Sciatic nerve (tissue), 2 donors: ENCODE measurements around the gene FBXO44. TPM values are rescaled to one million over a fixed set of nuclear protein-coding genes. Genes with fewer than 3 reads are reported as not detected.
"Not testable (repeated sequence)": the region's sequence is repeated elsewhere in the genome, so short reads cannot be mapped to it uniquely, and the experiment has no call there.

ENCODE experiments used
- ATAC-seq: fragments of 200-7000 bp; cut with Tn5 transposase; one replicate; pipeline ENCODE4 v1.9.1; 2020; ENCODE audit warnings: mild to moderate bottlenecking, moderate library complexity
- DNase-seq: peaks from one replicate; pipeline ENCODE4 v3.0.0-alpha.2; 2020; ENCODE audit warnings: low spot score
- intact Hi-C: fragments of 100-400 bp; cut with DNase I; formaldehyde crosslinking; loops from one replicate; pipeline ENCODE4 v1.14.2; 2022
- total RNA-seq: library from RNA; stranded (reverse); fragmentation: NEBNext Ultra II Directional; extraction: Animal tissue kit (Norgen Biotek cat#: 25700); gene quantifications from one replicate; pipeline ENCODE4 v1.2.1, GENCODE V29; 2021
- donor health status: DM: no; HTN: no; CAD: no.
- donor health status: DM: no; HTN: no; CAD: no.

Gene FBXO44, protein sequence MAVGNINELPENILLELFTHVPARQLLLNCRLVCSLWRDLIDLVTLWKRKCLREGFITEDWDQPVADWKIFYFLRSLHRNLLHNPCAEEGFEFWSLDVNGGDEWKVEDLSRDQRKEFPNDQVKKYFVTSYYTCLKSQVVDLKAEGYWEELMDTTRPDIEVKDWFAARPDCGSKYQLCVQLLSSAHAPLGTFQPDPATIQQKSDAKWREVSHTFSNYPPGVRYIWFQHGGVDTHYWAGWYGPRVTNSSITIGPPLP
- total RNA-seq, result 37.1 TPM

DNA sequence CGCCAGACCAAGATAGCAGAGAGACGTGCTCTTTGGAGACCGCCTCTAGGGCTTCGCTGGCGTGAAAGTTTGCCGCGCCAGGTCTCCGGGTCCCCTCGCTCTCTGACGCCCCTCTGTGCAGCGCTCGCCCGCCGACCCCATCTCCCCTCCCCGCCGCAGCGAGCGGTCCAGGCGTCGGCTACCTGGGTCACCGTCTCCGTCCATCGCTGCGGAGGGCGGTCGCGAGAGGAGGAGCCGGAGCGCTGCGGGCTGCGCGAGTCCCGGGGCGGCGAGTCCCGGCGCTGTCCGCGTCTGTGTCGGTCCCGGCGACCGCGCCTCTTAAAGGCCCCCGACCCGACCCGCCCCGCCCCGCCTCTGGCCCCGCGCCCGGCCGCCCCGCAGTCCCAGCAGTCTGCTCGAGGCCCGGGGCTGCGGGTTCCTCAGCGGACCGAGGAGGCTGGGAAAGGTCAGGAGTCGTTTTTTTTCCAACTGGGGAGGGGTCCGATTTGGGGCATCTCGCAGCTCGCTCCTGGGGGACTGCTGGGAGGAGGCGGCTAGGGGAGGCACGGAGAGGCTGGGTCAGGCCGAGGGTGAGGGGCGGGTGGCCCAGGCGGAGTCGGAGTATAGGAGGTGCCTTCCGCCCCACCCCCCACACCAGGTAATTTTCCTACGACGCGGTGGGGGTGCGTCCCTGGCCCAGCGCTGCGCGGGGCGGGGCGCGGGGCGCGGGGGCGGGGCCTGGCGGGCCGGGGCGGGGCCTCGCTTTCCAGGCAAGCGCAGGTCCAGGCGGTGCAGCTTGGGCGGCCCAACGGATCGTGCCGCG is at the start of gene FBXO44, which contains the start of gene FBXO2:
Gene FBXO44, plus strand, starts transcription at position 741 of the 802 bp plus-strand sequence. CDS start 959 bp downstream, outside the sequence.
Gene FBXO2, minus strand, starts transcription at position 293 of the 802 bp plus-strand sequence. Its CDS starts 89 bp downstream, at position 204.
- ATAC-seq, result peak; percentile 53
- intact Hi-C loops, result loop anchor here (5.0 kb wide), 1 partner anchor 68 kb away; no protein-coding TSS in a partner anchor
- peak; percentile 80 for DNase-seq

DNA sequence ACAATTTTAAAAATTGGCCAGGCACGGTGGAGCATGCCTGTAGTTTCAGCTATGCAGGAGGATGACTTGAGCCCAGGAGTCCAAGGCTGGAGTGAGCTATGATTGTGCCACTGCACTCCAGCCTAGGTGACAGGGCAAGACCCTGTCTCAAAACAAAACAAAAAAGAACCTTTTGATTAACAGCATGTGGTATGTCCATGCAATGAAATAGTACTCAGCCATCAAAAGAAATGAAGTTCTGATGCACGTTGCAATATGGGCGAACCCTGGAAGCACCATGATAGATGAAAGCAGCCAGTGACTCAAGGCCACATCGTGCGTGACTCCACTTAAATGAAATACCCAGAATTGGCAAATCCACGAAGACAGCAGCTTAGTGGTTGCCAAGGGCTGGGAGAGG is 47.9 kb upstream of the FBXO44 start:
- DNase-seq (no peak), ATAC-seq (no peak)
- intact Hi-C loops, result no loop called here

DNA sequence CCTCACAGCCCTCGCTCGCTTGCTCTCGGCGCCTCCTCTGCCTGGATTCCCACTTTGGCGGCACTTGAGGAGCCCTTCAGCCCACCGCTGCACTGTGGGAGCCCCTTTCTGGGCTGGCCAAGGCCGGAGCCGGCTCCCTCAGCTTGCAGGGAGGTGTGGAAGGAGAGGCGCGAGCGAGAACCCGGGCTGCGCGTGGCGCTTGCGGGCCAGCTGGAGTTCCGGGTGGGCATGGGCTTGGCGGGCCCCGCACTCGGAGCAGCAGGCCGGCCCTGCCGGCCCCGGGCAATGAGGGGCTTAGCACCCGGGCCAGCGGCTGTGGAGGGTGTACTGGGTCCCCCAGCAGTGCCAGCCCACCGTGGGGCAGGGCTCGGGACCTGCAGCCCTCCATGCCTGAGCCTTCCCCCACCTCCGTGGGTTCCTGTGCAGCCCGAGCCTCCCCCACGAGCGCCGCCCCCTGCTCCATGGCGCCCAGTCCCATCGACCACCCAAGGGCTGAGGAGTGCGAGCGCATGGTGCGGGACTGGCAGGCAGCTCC is 46.0 kb upstream of the FBXO44 start:
- ATAC-seq, DNase-seq, intact Hi-C loops: not testable (repeated sequence)

DNA sequence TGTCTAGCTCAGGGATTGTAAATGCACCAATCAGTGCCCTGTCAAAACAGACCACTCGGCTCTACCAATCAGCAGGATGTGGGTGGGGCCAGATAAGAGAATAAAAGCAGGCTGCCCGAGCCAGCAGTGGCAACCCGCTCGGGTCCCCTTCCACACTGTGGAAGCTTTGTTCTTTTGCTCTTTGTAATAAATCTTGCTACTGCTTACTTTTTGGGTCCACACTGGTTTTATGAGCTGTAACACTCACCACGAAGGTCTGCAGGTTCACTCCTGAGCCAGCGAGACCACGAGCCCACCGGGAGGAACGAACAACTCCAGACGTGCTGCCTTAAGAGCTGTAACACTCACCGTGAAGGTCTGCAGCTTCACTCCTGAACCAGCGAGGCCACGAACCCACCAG is 45.3 kb upstream of the FBXO44 start:
- ATAC-seq, intact Hi-C loops, DNase-seq: not testable (repeated sequence)

DNA sequence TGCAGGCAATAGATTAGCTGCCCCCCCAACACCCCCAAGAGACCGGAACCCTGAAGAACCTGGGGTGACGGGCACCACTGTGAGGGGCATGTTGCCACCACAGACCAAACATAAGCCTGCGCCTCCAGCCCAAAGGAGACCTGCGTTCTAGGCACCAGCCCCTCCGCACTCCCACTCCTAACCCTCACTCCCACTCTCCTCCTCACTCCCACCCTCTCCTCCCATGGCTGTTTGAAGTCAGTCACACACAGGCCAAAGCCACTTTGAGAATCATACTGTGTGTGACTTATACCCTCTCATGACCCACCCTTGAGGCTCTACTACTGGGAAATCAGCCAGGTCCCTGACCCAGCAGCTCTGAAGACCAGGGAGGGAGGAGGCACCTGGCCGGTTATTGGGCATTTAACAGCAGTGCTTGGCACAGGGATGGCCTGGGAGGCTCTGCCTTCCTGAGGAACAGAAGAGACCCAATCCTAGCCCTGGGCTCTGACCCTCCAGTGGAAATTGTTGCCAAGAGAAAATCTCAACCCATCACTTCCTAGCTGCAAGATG is 44.0 kb upstream of the FBXO44 start:
- no peak for DNase-seq
- intact Hi-C loops, result loop anchor here (10.0 kb wide), 1 partner anchor 296 kb away; no protein-coding TSS in a partner anchor
- no peak for ATAC-seq

DNA sequence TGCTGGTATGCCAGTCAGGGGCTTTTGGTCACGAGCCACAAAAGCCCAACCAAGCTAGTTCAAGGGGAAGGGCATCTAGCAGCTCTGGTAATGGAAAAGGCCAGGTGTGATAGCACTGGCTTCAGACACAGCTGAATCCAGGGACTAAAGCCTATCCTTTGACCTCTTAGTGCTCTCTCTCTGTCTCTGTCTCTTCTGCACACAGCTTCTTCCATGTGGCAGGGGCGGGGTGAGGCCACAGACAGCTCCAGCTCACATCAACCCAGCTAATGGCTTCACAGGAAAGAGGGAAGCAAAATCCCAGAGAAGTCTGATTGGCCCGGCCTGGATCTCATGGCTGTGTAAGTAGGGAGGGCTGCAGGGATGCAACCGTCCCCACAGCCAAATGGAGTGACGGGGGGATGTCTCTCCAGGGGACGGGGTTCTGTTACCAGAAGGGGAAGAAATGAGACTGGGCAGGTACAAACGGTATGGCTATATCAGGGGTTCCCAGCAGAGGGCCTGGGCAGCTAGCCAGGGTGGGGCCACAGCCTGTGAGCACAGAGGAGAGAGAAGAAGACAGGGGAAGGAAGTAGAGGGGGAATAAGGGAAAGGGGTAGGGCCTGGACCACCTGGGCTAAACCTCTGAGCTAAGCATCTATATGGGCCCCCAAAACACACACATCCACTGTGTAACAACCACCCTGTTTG is 42.9 kb upstream of the FBXO44 start:
- no peak for ATAC-seq
- intact Hi-C loops, result loop anchor here (10.0 kb wide), 1 partner anchor 297 kb away; no protein-coding TSS in a partner anchor
- DNase-seq, result no peak

DNA sequence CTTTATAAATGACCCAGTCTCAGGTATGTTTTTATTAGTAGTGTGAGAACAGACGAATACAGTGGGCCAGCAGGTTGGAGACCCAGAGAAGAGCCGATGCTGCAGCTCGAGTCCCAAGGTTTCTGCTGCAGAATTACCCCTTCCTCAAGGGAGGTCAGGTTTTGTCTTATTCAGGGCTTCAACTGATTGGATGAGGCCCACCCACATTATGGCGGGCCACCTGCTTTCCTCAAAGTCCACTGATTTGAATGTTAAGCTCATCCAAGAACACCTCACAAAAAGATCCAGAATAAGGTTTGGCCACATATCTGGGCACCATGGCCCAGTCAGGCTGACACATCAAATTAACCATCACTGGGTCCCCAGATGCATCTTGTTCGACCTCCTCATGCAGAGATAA is 41.3 kb upstream of the FBXO44 start:
- DNase-seq (no peak), ATAC-seq (no peak)
- intact Hi-C loops, result loop anchor here (10.0 kb wide), 1 partner anchor 299 kb away; no protein-coding TSS in a partner anchor

DNA sequence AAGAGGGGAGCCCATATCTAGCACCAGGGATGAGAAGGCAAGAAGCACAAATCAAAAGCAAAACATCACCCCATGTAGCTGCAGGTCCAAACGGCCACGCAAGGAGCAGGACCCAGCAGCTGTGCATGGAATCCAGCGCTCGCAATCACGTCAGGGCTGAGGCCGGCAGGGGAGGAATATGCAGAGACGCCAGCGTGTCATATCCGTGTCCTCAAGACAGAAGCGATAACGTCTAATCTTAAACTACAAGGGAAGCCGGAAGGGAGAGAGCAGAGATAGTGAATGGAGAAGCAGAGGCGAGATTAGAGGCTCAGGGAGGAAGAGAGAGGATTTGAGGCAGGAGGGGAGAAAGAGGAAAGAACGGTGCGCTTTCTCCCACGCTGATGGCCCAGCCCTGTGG is 39.6 kb upstream of the FBXO44 start:
- DNase-seq (no peak), ATAC-seq (no peak)
- intact Hi-C loops, result loop anchor here (10.0 kb wide), 1 partner anchor 300 kb away; no protein-coding TSS in a partner anchor

DNA sequence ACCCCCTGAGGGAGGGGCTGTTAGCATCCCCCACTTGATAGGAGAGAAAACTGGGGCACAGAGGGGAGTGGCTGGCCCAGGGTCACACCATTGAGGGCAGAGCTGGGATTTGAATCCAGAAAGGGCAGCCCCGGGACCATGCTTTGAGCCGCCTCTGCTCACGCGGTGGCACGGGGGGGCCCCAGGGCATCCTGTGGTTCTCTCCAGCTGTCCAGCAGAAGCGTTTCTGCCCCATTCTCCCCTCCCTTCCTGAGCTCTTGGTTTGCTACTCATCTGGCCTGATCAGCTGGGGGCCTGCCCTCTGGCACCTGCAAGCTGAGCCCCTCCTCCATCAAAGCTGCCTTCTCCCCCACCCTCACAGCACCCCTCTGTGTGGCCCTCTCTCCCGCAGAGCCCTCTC is 37.9 kb upstream of the FBXO44 start:
- ATAC-seq (no peak), DNase-seq (no peak)
- intact Hi-C loops, result loop anchor here (10.0 kb wide), 1 partner anchor 302 kb away; no protein-coding TSS in a partner anchor

DNA sequence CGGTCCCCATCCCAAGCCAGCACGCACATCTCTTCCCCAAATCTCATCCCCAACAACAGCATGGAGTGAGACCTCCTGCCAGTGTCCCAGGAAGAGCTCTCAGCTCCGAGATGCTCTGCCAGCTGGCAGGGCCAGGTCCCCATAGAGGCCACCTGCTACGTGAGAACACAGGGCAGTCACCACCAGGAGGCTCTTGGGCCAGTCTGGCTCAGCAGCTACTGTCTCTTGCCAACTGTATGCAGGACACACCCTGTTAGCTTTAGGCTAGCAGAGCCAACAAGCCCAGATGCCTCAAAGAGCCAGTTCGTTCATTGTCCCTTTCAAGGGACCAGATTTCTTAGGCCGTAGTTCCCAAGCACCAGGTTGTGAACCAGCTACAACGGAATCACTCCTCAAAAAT is 37.4 kb upstream of the FBXO44 start:
- intact Hi-C loops, result loop anchor here (10.0 kb wide), 1 partner anchor 303 kb away; no protein-coding TSS in a partner anchor
- no peak for DNase-seq
- no peak for ATAC-seq

DNA sequence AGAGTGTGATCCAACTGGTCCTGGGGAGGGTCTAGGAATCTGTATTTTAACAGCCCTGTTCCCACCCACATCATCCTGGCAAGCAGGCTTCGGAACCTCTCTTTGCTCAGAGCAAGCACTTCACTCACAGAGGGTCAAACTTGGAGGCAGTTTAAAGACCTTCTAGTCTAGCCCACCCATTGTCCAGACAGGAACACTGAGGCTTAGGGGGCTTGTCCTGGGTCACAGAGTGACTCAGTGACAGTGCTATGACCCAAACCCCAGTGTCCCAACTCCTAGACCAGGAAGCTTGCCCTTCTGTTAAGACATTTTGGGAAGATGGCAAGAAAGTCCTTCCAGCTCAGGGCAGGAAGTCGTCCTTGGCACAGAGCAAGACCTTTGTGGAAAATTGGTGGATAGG is 36.9 kb upstream of the FBXO44 start:
- ATAC-seq, result no peak
- DNase-seq, result no peak
- intact Hi-C loops, result loop anchor here (10.0 kb wide), 1 partner anchor 303 kb away; no protein-coding TSS in a partner anchor

DNA sequence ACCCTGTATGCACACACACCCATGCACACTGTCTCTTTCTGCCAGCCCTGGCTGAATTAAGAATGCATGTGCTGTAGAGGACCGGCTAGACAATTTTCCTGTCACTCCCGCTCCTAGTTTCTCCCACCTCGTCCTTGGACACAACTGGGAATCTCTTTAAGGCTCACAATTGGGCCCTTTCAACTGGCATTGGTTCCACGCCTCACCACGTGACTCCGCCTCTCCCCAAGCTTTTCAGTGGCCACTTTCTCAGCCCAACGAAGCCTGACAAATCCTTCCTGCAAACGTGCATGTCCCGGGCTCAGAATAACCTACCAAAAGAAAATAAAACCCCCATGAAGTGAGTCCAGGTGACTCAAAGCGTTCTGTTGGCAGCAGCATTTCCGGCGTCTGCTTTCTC is 34.3 kb upstream of the FBXO44 start:
- DNase-seq, result no peak
- ATAC-seq, result no peak
- intact Hi-C loops, result no loop called here

DNA sequence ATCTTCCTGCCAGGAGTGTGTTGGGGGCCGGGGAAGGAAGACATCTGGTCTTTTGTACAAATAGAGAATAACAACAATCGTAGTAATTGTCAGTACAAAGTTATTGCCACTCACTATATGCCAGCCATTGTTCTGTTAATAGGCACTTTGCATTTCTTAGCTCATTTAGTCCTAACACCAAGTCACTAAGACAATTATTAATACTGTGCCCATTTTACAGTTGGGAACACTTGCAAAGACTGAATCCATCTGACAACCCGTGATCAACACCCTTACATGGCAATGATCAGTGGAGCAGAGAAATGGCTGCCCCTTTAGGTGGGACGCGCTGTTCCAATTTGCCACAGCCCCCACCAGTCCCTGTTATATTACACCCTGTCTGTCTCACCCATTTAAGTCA is 33.8 kb upstream of the FBXO44 start:
- no peak for ATAC-seq
- intact Hi-C loops, result no loop called here
- DNase-seq, result no peak

DNA sequence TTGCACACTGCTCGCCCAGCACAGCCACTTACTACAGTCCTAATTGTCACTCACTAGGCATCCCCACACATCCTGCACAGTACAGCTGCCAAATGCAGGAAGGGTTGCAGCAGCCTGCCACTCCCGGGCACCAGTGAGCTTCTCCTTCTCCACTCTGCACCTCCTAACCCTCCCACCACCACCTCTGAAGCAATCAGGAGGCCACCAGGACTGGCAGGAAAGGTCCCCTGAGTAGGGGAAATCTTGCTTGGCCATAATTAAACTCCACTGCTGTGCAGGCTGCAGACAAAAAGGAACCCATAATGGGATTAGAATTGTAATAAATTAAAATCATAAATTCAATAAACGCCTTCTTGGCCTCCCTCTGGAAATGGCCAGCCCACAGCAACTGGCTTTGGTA is 32.3 kb upstream of the FBXO44 start:
- DNase-seq (no peak), ATAC-seq (no peak)
- intact Hi-C loops, result no loop called here

DNA sequence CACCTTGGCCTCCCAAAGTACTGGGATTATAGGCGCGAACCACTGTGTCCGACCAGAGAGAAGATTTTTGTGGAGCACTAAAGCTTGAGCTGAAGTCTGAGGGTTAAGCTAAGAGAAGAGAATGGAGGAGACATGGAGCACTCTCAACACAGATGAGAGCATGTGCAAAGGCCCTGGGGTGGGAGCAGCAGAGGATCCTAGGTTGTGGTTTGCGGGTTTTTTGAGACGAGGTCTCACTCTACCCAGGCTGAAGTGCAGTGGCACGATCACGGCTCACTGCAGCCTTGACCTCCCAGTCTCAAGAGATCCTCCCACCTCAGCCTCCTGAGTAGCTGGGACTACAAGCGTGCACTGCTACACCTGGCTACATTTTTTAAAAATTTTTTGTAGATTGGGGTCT is 31.0 kb upstream of the FBXO44 start:
- no peak for DNase-seq
- ATAC-seq, result no peak
- intact Hi-C loops, result no loop called here

DNA sequence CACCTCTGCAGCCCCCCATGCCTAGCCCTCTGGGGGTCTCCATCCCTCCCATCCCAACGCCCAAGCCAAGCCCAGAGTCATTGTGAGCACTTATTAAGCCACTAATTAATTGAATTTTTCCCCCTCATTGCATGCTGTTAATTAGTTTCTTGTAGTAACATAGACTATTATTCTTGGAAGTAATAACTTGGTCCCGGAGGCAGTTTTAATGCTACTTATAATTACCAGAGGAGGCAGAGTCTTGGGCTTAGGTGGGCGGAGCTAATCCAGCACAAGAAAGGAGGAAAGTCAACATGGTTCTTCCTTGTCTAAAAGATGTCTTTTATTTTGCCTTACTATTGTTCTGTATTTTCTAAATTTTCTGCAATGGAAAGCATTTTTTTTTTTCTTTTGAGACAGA is 28.1 kb upstream of the FBXO44 start:
- DNase-seq, result no peak
- intact Hi-C loops, result no loop called here
- no peak for ATAC-seq

DNA sequence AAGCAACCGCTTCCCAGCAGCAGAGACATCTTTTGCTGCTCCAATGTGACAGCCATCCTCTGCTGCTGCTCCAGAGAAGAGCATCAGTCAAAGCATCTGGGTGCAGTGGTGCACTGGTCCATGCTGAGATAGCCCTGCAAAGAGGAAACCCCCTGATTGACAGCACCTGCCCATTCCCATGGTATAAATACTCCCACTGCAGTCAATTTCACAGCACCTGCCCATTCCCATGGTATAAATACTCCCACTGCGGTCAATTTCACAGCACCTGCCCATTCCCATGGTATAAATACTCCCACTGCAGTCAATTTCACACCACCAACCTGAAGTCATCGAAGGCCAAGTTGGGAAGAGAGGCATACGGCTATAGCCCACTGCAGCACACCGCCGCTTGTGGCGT is 25.9 kb upstream of the FBXO44 start:
- intact Hi-C loops, result no loop called here
- ATAC-seq, result no peak

DNA sequence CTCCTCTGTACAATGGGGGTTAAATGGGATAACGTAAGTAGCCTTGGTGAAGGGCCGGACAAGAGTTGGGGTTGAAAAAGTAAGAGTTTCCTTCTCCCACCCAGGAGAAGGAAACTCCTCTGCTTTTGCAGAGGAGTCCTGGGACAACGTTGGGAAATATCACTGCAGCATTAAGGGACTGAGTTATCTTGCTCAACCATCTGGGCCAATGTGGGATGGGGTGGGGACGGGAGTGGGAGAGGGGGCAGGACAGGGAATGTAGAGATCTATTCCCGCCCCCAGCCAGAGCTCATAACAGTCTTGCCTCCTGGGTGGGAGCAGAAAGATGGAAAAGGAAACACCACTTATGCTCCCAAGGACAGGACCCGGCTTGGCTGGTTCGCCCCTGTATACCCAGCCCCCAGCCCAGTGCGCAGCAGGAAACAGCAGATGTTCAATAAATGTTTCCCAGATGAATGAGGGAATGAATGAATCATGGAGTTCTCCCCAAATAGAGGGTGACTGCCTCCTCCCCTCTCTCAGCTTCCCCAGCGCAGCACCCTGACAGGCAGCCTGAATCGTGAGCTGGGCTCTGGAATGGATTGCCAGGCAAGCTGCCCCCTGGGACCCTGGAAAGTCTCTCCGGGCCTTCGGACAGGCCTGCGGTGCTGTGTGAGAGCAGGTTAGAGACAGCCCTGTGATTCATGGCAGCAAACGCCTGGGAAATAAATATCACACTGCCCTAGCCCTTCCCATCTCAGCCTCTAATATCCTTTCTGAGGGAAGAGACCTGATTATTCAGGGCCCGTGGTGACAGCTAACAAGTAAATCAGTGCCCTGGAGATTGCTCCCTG is 25.3 kb upstream of the FBXO44 start:
- DNase-seq (no peak), ATAC-seq (no peak)
- intact Hi-C loops, result loop anchor here (10.0 kb wide), 1 partner anchor 375 kb away; no protein-coding TSS in a partner anchor

More for the DNA sequence above, 25.9 kb upstream of the FBXO44 start:
- no peak for DNase-seq
